ENCODE measurements around the gene CATSPER1. TPM values are rescaled to one million over a fixed set of nuclear protein-coding genes. Genes with fewer than 3 reads are reported as not detected.

The CATSPER1 gene
- total and polyA plus RNA-seq, 2 donors (not counting 3 experiments of a cell fraction or from before 2014, with no cell fraction given) = 0.68 to 1.0 TPM

GRCh38 chr11:65976216-65977176 lies 49.8 kb downstream of the CATSPER1 start:
- Histone ChIP-seq H3K36me3 (ENCODE audit: control insufficient read depth in 2 of 2, extremely low read depth in 1 of 2, insufficient read depth in 2 of 2, low read length in 2 of 2) (peaks cover 4 to 36% of the 10 kb centered on the region in 2 experiments), H3K27ac (ENCODE audit: insufficient read depth, low read depth, low read length) (no peak overlapping the region)
- TF ChIP-seq EZH2 (IDR thresholded peaks at IDR 0.05; ENCODE audit: borderline replicate concordance, low read depth, low read length, severe bottlenecking) = no peak
- no peak for TF ChIP-seq FOS (IDR thresholded peaks at IDR 0.05; ENCODE audit: borderline replicate concordance, insufficient read depth, low read length)
- no peak for TF ChIP-seq JUN (IDR thresholded peaks at IDR 0.05; ENCODE audit: borderline replicate concordance, insufficient read depth, insufficient read length, low read depth)
- TF ChIP-seq MYC (IDR thresholded peaks at IDR 0.05; ENCODE audit: low read depth, low read length) = no peak
- no peak for TF ChIP-seq GATA2 (IDR thresholded peaks at IDR 0.05; ENCODE audit: insufficient read depth, insufficient read length, low read depth, low read length)
- TF ChIP-seq MAX (IDR thresholded peaks at IDR 0.05; ENCODE audit: insufficient read depth, insufficient read length) = no peak
- TF ChIP-seq, protein P1, sequence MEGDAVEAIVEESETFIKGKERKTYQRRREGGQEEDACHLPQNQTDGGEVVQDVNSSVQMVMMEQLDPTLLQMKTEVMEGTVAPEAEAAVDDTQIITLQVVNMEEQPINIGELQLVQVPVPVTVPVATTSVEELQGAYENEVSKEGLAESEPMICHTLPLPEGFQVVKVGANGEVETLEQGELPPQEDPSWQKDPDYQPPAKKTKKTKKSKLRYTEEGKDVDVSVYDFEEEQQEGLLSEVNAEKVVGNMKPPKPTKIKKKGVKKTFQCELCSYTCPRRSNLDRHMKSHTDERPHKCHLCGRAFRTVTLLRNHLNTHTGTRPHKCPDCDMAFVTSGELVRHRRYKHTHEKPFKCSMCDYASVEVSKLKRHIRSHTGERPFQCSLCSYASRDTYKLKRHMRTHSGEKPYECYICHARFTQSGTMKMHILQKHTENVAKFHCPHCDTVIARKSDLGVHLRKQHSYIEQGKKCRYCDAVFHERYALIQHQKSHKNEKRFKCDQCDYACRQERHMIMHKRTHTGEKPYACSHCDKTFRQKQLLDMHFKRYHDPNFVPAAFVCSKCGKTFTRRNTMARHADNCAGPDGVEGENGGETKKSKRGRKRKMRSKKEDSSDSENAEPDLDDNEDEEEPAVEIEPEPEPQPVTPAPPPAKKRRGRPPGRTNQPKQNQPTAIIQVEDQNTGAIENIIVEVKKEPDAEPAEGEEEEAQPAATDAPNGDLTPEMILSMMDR (IDR thresholded peaks at IDR 0.05; ENCODE audit: extremely low read depth in 1 of 2, insufficient read depth in 1 of 2, low read depth in 1 of 2, low read length in 2 of 2) = no peak
- TF ChIP-seq POLR2AphosphoS5 (IDR thresholded peaks at IDR 0.05; ENCODE audit: insufficient read depth, low read depth, low read length) = no peak
- no peak for TF ChIP-seq POLR2A (IDR thresholded peaks at IDR 0.05; ENCODE audit: low read depth, low read length)

More at GRCh38 chr11:65976216-65977176, 49.8 kb downstream of the CATSPER1 start:
- no peaks in the 10 kb centered on the region for H3K79me2 ChIP-seq (ENCODE audit: control insufficient read depth, insufficient read depth, low read length)
- DNase-seq (ENCODE audit: low read depth, low spot score) = no peak
- H3K9me1 ChIP-seq (replicated peaks; ENCODE audit: control insufficient read depth, extremely low read depth, insufficient read depth, low read length) = no peaks in the 10 kb centered on the region
- POLR2A ChIA-PET = no interaction called here
- CTCF ChIA-PET = interaction anchor here (1.9 kb wide), 1 partner anchor 88 kb away, joined by 6 read pairs; the partner anchor contains the start of gene FIBP
- intact Hi-C loops (cut with micrococcal nuclease) (no loop called here), dilution Hi-C loops (cut with MboI; ENCODE audit: extremely low pct_ligation_motif_present, low sequenced_read_pairs) (no loop called here)
- FAIRE-seq = no peak
- no peaks in the 10 kb centered on the region for H4K20me1 ChIP-seq (replicated peaks; ENCODE audit: control insufficient read depth, extremely low read depth, insufficient read depth, low read length)
- H3K9me3 ChIP-seq (replicated peaks; ENCODE audit: control insufficient read depth, insufficient read depth, low read length) = no peaks in the 10 kb centered on the region
- no peaks in the 10 kb centered on the region for H3K27me3 ChIP-seq (ENCODE audit: control insufficient read depth in 2 of 2, insufficient read depth in 2 of 2, low read length in 2 of 2)
- no TSS peak for BruUV-seq (replicated peaks)
- H3K4me3 ChIP-seq (replicated peaks in 1 of 3; ENCODE audit: insufficient read depth in 1 of 3, low read depth in 1 of 3, low read length in 3 of 3) = no peak overlapping the region
- H3K4me2 ChIP-seq (ENCODE audit: insufficient read depth, low read length) = no peak overlapping the region
- no peak overlapping the region for H3K9ac ChIP-seq (replicated peaks; ENCODE audit: extremely low read depth, insufficient read depth, low read length)
- no peak overlapping the region for H2AFZ ChIP-seq (ENCODE audit: low read depth, low read length)
- H3K4me1 ChIP-seq (ENCODE audit: control insufficient read depth, extremely low read depth, insufficient read depth, low read length) = no peaks in the 10 kb centered on the region

Measured in endothelial cell of umbilical vein (primary cell).